ENCODE results near the gene ATP5PB.

ATP5PB gene

GRCh38 chr1:111454859-111455641 lies 5.8 kb downstream of the ATP5PB start:
- no peak overlapping the region for H3K4me3 ChIP-seq (ENCODE audit: low read depth, low read length)
- no peak for DNase-seq (ENCODE audit: low read depth)
- TF ChIP-seq CTCF (IDR thresholded peaks at IDR 0.05; ENCODE audit: control insufficient read depth, extremely low read depth, insufficient read depth) = no peak

GRCh38 chr1:111455642-111456031 lies 6.4 kb downstream of the ATP5PB start:
- no peak for DNase-seq (ENCODE audit: low read depth)
- no peak overlapping the region for H3K4me3 ChIP-seq (ENCODE audit: low read depth, low read length)
- TF ChIP-seq CTCF (IDR thresholded peaks at IDR 0.05; ENCODE audit: control insufficient read depth, extremely low read depth, insufficient read depth) = no peak

- no peak for TF ChIP-seq CTCF (IDR thresholded peaks at IDR 0.05; ENCODE audit: control insufficient read depth, extremely low read depth, insufficient read depth)
- H3K4me3 ChIP-seq (ENCODE audit: low read depth, low read length) = no peak overlapping the region
- DNase-seq (ENCODE audit: low read depth) = no peak
Observed at GRCh38 chr1:111461765-111462164, 12.5 kb downstream of the ATP5PB start.

- DNase-seq (ENCODE audit: low read depth) = no peak
- no peak for TF ChIP-seq CTCF (IDR thresholded peaks at IDR 0.05; ENCODE audit: control insufficient read depth, extremely low read depth, insufficient read depth)
- H3K4me3 ChIP-seq (ENCODE audit: low read depth, low read length) = no peak overlapping the region
Observed at GRCh38 chr1:111462370-111463028, 13.2 kb downstream of the ATP5PB start.

- H3K4me3 ChIP-seq (ENCODE audit: low read depth, low read length) = no peak overlapping the region
- no peak for DNase-seq (ENCODE audit: low read depth)
- no peak for TF ChIP-seq CTCF (IDR thresholded peaks at IDR 0.05; ENCODE audit: control insufficient read depth, extremely low read depth, insufficient read depth)
Observed at GRCh38 chr1:111463029-111463683, 13.9 kb downstream of the ATP5PB start.

GRCh38 chr1:111465754-111466153 lies 16.5 kb downstream of the ATP5PB start:
- no peak for DNase-seq (ENCODE audit: low read depth)
- no peak overlapping the region for H3K4me3 ChIP-seq (ENCODE audit: low read depth, low read length)
- TF ChIP-seq CTCF (IDR thresholded peaks at IDR 0.05; ENCODE audit: control insufficient read depth, extremely low read depth, insufficient read depth) = no peak
